Fibroblast of lung (primary cell): ENCODE results near the gene CFAP74.

Experiments used
- EZH2 ChIP-seq: IDR thresholded peaks from 2 replicates; pipeline ENCODE4 v1.5.1; 2012; ENCODE audit warnings: low read length, control low read depth, mild to moderate bottlenecking; ENCODE audit errors: missing control alignments
- TF ChIP-seq, protein P1 (sequence below), 2 donors: IDR thresholded peaks in 1 of 2; conservative IDR thresholded peaks in 1 of 2; 1 replicate in 1 of 2; 2 replicates in 1 of 2; pipeline ENCODE4 v1.5.1; 2011 to 2012; ENCODE audit warnings: low read length in 2 of 2, control low read depth in 1 of 2, inconsistent platforms in 1 of 2, low read depth in 1 of 2, mild to moderate bottlenecking in 1 of 2

DNA sequence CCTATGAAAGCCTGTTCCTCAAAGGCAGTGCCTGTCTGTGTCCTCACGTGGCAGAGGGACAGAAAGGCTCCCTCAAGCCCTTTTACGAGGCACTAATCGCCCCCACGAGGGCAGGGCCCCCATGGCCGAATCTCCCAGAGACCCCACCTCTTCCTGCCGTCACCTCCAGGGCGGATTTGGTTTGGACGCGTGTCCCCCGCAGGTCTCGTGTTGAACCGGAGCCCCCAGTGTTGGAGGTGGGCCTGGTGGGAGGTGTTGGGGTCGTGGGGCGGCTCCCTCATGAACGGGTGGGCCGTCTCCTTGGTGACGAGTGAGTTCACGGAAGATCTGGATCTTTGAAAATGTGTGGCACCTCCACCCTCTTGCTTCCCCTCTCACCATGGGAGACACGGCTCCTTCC is 27.6 kb downstream of the CFAP74 start:
- TF ChIP-seq, protein P1, sequence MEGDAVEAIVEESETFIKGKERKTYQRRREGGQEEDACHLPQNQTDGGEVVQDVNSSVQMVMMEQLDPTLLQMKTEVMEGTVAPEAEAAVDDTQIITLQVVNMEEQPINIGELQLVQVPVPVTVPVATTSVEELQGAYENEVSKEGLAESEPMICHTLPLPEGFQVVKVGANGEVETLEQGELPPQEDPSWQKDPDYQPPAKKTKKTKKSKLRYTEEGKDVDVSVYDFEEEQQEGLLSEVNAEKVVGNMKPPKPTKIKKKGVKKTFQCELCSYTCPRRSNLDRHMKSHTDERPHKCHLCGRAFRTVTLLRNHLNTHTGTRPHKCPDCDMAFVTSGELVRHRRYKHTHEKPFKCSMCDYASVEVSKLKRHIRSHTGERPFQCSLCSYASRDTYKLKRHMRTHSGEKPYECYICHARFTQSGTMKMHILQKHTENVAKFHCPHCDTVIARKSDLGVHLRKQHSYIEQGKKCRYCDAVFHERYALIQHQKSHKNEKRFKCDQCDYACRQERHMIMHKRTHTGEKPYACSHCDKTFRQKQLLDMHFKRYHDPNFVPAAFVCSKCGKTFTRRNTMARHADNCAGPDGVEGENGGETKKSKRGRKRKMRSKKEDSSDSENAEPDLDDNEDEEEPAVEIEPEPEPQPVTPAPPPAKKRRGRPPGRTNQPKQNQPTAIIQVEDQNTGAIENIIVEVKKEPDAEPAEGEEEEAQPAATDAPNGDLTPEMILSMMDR (conservative IDR thresholded peaks at IDR 0.05 in 1 of 2, IDR thresholded peaks at IDR 0.05 in 1 of 2; ENCODE audit: low read depth in 1 of 2, low read length in 2 of 2) = no peak
- TF ChIP-seq EZH2 = no peak
